Lower lobe of right lung (tissue), 2 donors: ENCODE measurements around the gene STK4. TPM values are rescaled to one million over a fixed set of nuclear protein-coding genes. Genes with fewer than 3 reads are reported as not detected.
"Not testable (repeated sequence)": the region's sequence is repeated elsewhere in the genome, so short reads cannot be mapped to it uniquely, and the experiment has no call there.

Source experiments
- ATAC-seq, 2 donors: fragments of 200-7000 bp; cut with Tn5 transposase; one replicate each; pipeline ENCODE4 v1.9.1; 2020 to 2022; ENCODE audit warnings: mild to moderate bottlenecking in 2 of 2, moderate library complexity in 2 of 2
- DNase-seq: peaks from one replicate; pipeline ENCODE4 v3.0.0-alpha.2; 2020
- H3K27ac ChIP-seq: fragments of 200-600 bp; one replicate; pipeline ENCODE4 v1.8.0; 2022
- H3K27me3 ChIP-seq: fragments of 200-600 bp; one replicate; pipeline ENCODE4 v1.8.0; 2022; ENCODE audit warnings: low read depth
- H3K36me3 ChIP-seq: fragments of 200-600 bp; one replicate; pipeline ENCODE4 v1.8.0; 2022; ENCODE audit warnings: mild to moderate bottlenecking
- H3K4me1 ChIP-seq: fragments of 200-600 bp; one replicate; pipeline ENCODE4 v1.8.0; 2022
- H3K4me3 ChIP-seq: fragments of 200-600 bp; one replicate; pipeline ENCODE4 v1.8.0; 2022; ENCODE audit warnings: mild to moderate bottlenecking
- H3K9me3 ChIP-seq: fragments of 200-600 bp; one replicate; pipeline ENCODE4 v1.8.0; 2022
- intact Hi-C: fragments of 100-400 bp; cut with DNase I; formaldehyde crosslinking; loops from one replicate; pipeline ENCODE4 v1.11.0; 2022
- total RNA-seq: library from RNA; stranded (reverse); fragmentation: NEBNext Ultra II Directional; extraction: Animal tissue kit (Norgen Biotek cat#: 25700); gene quantifications from one replicate; pipeline ENCODE4 v1.2.1, GENCODE V29; 2021
- TF ChIP-seq, protein P1 (sequence below): fragments of 200-600 bp; IDR thresholded peaks from one replicate; pipeline ENCODE4 v1.8.0; 2022; ENCODE audit warnings: antibody characterized with exemption, mild to moderate bottlenecking
- donor health status: DM: no; HTN: yes; CAD: no; lungs with severe emphysema.

STK4 gene
- total RNA-seq, 1 donor from 2014 or later = 73.4 TPM

DNA sequence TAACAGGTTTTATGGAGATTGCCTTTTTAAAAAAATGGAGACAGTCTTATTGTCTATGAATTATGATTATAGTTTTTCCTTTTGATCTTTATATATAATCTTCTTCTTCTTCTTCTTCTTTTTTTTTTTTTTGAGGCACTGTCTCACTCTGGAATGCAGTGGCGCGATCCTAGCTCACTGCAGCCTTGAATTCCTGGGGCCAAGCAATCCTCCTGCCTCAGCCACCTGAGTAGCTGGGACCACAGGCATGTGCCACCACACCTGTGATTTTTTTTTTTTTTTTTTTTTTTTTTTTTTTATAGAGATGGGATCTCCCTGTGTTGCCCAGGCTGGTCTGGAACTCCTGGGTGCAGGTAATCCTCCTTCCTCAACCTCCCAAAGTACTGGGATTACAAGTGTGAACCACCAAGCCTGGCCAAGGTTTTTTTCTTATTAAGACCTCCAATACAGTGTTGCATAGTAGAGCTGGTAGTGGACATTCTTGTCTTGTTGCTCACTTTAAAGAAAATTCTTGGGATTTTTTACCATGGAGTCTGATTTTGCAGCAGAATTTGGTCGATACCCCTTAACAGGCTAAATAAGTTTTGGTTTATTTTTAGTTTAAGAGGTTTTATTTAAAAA lies 46.5 kb downstream of the STK4 start:
- ATAC-seq (no peak), DNase-seq (no peak)
- Histone ChIP-seq H3K4me3 (no peak overlapping the region), H3K27me3 (no peaks in the 10 kb centered on the region), H3K36me3 (peaks cover 60% of the 10 kb centered on the region), H3K9me3 (no peaks in the 10 kb centered on the region), H3K27ac (no peak overlapping the region), H3K4me1 (no peaks in the 10 kb centered on the region)
- TF ChIP-seq, protein P1, sequence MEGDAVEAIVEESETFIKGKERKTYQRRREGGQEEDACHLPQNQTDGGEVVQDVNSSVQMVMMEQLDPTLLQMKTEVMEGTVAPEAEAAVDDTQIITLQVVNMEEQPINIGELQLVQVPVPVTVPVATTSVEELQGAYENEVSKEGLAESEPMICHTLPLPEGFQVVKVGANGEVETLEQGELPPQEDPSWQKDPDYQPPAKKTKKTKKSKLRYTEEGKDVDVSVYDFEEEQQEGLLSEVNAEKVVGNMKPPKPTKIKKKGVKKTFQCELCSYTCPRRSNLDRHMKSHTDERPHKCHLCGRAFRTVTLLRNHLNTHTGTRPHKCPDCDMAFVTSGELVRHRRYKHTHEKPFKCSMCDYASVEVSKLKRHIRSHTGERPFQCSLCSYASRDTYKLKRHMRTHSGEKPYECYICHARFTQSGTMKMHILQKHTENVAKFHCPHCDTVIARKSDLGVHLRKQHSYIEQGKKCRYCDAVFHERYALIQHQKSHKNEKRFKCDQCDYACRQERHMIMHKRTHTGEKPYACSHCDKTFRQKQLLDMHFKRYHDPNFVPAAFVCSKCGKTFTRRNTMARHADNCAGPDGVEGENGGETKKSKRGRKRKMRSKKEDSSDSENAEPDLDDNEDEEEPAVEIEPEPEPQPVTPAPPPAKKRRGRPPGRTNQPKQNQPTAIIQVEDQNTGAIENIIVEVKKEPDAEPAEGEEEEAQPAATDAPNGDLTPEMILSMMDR = no peak
- intact Hi-C loops = no loop called here

GRCh38 chr20:45014131-45014530 lies 47.8 kb downstream of the STK4 start:
- H3K4me1 ChIP-seq, H3K27me3 ChIP-seq, ATAC-seq, intact Hi-C loops, H3K27ac ChIP-seq, H3K9me3 ChIP-seq, DNase-seq, H3K4me3 ChIP-seq: not testable (repeated sequence)
- peaks cover 53% of the 10 kb centered on the region for H3K36me3 ChIP-seq

DNA sequence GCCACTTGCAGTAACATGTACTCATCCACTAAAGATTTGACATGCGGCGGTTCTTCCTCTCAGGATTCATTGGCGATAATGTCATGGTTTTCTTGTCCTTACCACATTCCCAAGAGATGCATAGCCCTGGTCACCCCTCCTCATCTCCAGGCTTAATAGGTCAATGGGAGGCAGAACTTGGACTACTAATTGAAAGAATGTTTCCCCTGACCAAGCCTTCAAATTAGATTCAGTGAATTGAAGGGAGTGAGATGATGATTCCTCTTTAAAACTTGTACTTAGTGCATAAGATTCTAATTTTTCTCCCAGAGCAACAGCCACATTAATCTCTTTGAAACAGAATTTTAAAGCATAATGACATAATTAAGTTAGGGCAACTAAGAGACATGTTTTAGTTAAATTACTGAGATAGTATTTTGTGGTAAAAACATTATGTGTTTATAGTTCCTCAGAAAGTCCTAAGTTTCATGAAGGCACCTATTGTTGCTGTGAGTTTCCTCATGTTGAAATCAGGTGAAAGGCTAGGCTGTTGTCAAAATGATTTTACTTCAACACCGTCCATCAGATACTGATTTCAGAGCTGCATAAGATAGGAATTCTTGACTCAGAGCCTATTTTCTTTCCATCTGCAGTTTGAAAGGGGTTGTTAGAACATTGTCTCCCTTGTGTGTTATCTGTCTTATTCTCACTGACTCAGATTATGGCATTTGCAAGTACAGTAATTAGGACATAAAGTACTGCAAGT lies 48.5 kb downstream of the STK4 start:
- TF ChIP-seq, protein P1 = no peak
- Histone ChIP-seq H3K27me3 (no peaks in the 10 kb centered on the region), H3K4me1 (no peaks in the 10 kb centered on the region), H3K36me3 (peaks cover 53% of the 10 kb centered on the region), H3K9me3 (no peaks in the 10 kb centered on the region), H3K27ac (no peak overlapping the region), H3K4me3 (no peak overlapping the region)
- DNase-seq = no peak
- intact Hi-C loops = no loop called here
- no peak for ATAC-seq

GRCh38 chr20:45016089-45016671 lies 49.9 kb downstream of the STK4 start:
- Histone ChIP-seq H3K36me3 (peaks cover 52% of the 10 kb centered on the region), H3K4me1 (no peaks in the 10 kb centered on the region), H3K27ac (no peak overlapping the region), H3K9me3 (no peaks in the 10 kb centered on the region), H3K4me3 (no peak overlapping the region), H3K27me3 (no peaks in the 10 kb centered on the region)
- no peak for ATAC-seq
- intact Hi-C loops = no loop called here
- TF ChIP-seq, protein P1 = no peak
- no peak for DNase-seq

- no peak for ATAC-seq
- no peaks in the 10 kb centered on the region for H3K9me3 ChIP-seq
- intact Hi-C loops = no loop called here
- H3K27ac ChIP-seq = no peak overlapping the region
- H3K36me3 ChIP-seq = peaks cover 59% of the 10 kb centered on the region
- H3K4me3 ChIP-seq = no peak overlapping the region
- no peaks in the 10 kb centered on the region for H3K4me1 ChIP-seq
- DNase-seq = no peak
- TF ChIP-seq, protein P1 = no peak
- no peaks in the 10 kb centered on the region for H3K27me3 ChIP-seq
Measured at GRCh38 chr20:45017281-45017680, 51.0 kb downstream of the STK4 start.

DNA sequence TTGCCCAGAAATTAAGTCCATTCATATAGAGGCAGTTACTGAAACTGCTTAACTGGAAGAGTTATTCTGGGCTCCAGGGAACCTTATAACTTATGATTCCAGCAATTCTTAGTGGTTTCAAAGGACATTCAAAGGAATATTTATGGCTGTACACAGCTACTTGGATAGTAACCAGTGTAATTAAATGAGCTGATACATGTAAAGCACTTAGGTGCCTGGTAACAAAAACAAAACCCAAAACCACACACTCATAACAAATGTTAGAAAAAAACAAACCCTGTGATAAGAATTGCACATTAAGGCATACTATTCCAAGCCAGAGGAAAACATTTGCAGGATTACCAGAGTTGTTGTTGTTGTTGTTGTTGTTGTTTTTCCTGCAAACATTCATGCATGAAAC lies 51.5 kb downstream of the STK4 start:
- Histone ChIP-seq H3K27ac (no peak overlapping the region), H3K4me3 (no peak overlapping the region), H3K4me1 (no peaks in the 10 kb centered on the region), H3K27me3 (no peaks in the 10 kb centered on the region), H3K36me3 (peaks cover 60% of the 10 kb centered on the region), H3K9me3 (no peaks in the 10 kb centered on the region)
- ATAC-seq (no peak), DNase-seq (no peak)
- intact Hi-C loops = no loop called here
- TF ChIP-seq, protein P1 = no peak
